BE2C (cell line): Measurements from ENCODE around the gene NAV2.

Experiments used
- DNase-seq: peaks from one replicate; pipeline ENCODE4 v3.0.0-alpha.2; 2020
- H3K27me3 ChIP-seq: fragments of 250-450 bp; sonication (Bioruptor Pico); 2 replicates; pipeline ENCODE4 v1.5.1; 2020; ENCODE audit warnings: mild to moderate bottlenecking
- H3K36me3 ChIP-seq: fragments of 250-450 bp; sonication (Bioruptor Pico); 2 replicates; pipeline ENCODE4 v1.5.1; 2020; ENCODE audit warnings: mild to moderate bottlenecking
- H3K4me1 ChIP-seq: fragments of 250-450 bp; sonication (Bioruptor Pico); 2 replicates; pipeline ENCODE4 v1.5.1; 2020
- H3K4me3 ChIP-seq: 2 replicates; pipeline ENCODE4 v1.5.1; 2011; ENCODE audit warnings: low read depth, low read length
- H3K9me3 ChIP-seq: fragments of 250-450 bp; sonication (Bioruptor Pico); 2 replicates; pipeline ENCODE4 v1.5.1; 2020
- TF ChIP-seq, protein P1 (sequence below): IDR thresholded peaks from 2 replicates; pipeline ENCODE4 v1.5.1; 2012; ENCODE audit warnings: mild to moderate bottlenecking, low read depth, low read length

NAV2 gene

DNA sequence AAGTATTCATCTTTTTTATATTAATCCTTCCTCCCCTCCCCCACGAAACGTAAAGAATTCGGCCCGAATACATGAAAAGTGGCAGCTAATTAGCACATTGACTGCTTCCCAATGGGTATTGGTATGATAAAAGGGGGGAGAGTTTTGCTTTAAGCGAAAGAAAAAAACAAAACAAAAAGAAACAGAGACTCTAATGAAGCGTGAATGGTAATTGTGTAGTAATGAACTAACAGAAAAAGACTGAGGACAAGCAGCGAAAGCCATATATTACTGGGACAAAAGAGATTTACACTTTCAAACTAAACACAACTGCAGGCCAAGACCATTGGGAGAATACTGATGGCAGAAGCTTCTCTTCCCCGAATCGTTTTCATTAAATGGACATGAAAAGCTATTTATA is 445.1 kb downstream of the NAV2 start:
- no peak overlapping the region for H3K4me3 ChIP-seq
- H3K27me3 ChIP-seq: peaks cover 51% of the 10 kb centered on the region
- no peak for DNase-seq
- no peaks in the 10 kb centered on the region; the same call in 1 of the 2 replicates for H3K4me1 ChIP-seq
- H3K36me3 ChIP-seq: no peaks in the 10 kb centered on the region
- no peaks in the 10 kb centered on the region for H3K9me3 ChIP-seq
- TF ChIP-seq, protein P1, sequence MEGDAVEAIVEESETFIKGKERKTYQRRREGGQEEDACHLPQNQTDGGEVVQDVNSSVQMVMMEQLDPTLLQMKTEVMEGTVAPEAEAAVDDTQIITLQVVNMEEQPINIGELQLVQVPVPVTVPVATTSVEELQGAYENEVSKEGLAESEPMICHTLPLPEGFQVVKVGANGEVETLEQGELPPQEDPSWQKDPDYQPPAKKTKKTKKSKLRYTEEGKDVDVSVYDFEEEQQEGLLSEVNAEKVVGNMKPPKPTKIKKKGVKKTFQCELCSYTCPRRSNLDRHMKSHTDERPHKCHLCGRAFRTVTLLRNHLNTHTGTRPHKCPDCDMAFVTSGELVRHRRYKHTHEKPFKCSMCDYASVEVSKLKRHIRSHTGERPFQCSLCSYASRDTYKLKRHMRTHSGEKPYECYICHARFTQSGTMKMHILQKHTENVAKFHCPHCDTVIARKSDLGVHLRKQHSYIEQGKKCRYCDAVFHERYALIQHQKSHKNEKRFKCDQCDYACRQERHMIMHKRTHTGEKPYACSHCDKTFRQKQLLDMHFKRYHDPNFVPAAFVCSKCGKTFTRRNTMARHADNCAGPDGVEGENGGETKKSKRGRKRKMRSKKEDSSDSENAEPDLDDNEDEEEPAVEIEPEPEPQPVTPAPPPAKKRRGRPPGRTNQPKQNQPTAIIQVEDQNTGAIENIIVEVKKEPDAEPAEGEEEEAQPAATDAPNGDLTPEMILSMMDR: no peak

DNA sequence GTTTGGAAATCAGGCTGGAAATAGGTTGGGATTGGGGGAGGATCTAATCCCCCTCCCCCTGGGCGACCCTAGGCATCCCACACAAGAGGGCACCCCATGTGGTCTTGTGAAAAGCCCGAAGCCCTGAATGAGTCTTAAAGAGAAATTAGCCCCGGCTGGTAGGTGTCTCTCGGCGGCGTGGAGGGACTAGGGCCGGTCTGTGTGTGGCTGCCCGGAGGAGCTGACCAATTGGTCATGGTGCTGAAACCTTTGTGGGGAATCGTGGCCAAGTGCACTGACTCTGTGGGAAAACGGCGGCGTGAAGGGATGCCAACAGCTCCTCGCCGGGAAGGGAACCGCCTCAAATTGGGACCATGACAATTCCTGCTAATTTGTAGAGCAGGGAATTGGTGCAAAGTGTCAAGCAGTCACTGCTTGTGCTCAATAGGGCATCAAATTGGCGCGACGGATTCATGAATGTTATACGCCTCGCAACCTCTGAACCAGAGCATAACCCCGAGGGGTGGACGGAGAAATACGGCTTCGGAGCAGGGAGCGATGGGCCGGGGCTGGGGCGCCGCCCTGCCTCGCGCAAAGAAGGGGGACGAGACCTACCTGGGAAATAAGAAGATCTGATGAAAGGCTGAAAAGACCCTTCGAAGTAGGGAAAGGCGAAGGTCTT is 446.1 kb downstream of the NAV2 start:
- TF ChIP-seq, protein P1: no peak
- no peaks in the 10 kb centered on the region; the same call in 1 of the 2 replicates for H3K4me1 ChIP-seq
- H3K4me3 ChIP-seq: no peak overlapping the region
- H3K9me3 ChIP-seq: no peaks in the 10 kb centered on the region
- no peak for DNase-seq
- H3K36me3 ChIP-seq: no peaks in the 10 kb centered on the region
- H3K27me3 ChIP-seq: peaks cover 59% of the 10 kb centered on the region

DNA sequence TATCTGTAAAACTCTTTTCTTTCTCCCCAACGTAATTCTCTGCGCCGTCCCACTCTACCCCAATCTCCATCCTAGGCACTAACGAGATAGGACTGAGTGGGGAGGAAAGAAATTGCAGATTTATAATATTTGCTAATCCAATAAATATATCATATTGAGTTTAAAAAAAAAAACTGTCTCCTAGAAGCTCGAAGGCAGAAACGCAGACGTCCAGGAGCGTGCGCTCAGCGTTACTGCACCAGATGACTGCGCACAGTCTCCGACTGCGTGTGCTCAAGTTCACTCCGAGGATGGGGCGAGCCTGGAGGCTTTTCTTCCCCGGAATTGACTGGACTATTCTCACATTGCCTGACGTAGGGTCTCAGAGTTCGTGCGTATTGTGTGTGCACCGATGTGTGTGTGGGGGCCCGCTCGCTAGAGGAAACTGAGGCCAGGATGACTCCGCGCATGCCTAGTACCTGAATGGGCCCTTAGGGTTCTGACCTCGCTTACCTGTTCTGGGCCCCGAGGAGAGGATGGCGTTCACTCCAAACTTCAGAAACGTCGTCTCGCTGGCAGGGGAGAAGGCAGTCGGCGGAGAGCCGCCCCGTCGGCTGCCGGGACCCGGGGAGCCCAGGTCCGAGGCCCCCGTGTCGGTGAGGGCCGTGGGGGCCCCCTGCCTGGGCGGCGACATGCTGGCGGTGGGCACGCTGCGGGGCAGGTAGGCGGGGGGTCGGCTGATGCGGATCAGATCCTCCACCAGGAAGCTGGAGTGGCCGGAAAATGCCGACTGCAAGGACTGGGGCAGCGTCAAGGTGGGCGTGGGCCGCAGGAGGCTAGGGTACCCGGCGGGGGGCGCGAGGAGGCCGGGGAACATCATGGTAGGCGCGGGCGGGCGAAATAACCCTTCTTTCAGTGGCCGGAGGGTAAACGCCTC is 447.1 kb downstream of the NAV2 start:
- no peak for DNase-seq
- peak overlapping the region; percentile 45; the same call in 1 of the 2 replicates for H3K4me3 ChIP-seq
- no peaks in the 10 kb centered on the region for H3K9me3 ChIP-seq
- no peaks in the 10 kb centered on the region for H3K36me3 ChIP-seq
- H3K27me3 ChIP-seq: peaks cover 59% of the 10 kb centered on the region
- TF ChIP-seq, protein P1: no peak
- H3K4me1 ChIP-seq: no peaks in the 10 kb centered on the region; the same call in 1 of the 2 replicates

DNA sequence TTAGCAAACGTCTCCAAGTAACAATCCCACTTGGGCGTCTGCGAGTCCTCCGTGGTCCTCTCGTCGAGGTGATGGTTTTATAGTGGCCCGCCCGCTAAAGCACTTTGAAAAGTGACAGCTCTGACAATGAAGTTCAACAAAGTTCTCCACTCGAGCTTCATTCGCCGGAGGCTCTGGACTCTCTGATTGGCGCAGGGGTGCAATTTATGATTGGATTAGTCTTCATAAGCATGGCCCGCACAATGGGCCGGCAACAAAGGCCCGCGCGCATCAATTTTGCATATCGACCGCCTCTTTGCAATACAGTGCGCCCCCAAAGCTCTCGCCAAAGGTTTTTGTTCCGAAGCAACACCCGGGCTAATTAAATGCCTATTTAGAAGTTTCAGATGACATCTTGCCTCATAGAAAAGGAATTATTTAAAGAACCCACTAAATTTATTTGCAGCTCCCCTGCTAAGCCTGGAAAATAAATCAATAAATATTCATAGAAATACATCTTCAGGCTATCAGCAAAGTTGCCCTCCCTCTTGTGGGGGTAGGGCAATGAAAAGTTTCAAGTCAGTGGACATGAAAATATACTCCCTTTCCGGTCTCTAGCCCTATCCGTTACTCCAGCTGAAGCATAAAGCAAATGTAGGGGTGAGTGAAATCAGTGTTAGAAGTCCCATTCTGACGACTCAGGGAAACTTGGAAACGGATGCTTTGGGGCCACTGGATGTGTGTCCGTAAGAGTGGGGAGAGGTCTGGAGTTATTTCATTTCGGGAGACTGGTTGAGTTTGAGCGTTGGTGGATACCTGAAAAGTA is 448.0 kb downstream of the NAV2 start, which contains the start of gene DBX1:
Gene DBX1, minus strand, starts transcription at position 51 of the 805 bp plus-strand sequence. CDS start 151 bp downstream, outside the sequence.
- no peak for DNase-seq
- TF ChIP-seq, protein P1: no peak
- Histone ChIP-seq H3K9me3 (no peaks in the 10 kb centered on the region), H3K27me3 (peaks cover 59% of the 10 kb centered on the region), H3K36me3 (no peaks in the 10 kb centered on the region), H3K4me3 (peak within 1 kb of the TSS; percentile 45), H3K4me1 (no peaks in the 10 kb centered on the region; the same call in 1 of the 2 replicates)

DNA sequence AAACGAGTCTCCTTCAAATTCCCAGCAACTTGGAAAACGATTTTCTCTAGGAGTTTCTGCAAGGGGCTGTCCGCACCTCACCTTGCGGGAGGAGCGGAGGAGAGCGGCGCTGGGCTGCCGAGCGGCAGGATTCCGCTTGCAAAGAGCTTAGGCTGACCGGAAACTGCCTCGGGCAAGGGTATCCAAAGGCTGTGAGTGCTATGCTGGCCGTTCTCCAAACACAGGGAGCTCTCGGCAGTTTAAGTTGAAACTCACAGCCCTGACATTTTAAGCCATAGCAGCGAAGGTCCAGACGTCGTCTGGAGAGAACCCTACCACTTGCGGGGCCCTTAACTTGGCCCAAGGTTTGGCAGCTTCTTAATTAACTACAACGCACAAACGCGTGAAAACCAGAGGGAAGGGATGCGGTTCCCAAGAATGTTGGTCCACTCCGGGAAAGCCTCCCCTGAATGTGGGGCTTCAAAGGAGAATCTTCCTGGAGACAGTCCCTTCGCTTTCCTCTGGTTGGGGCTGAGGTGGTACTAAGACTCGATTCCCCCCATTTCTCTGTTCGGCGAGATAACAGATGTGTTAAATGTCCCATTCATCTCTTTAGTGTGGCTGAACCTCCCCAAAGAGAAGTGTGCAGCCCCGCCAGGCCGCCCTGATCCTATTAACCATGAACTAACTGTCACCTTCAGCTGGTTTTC is 448.7 kb downstream of the NAV2 start:
- DNase-seq: peak; percentile 77
- TF ChIP-seq, protein P1: no peak
- H3K4me1 ChIP-seq: no peaks in the 10 kb centered on the region; the same call in 1 of the 2 replicates
- H3K36me3 ChIP-seq: no peaks in the 10 kb centered on the region
- no peaks in the 10 kb centered on the region for H3K9me3 ChIP-seq
- peaks cover 59% of the 10 kb centered on the region for H3K27me3 ChIP-seq
- peak overlapping the region; percentile 45 for H3K4me3 ChIP-seq
